LoVo (cell line): ENCODE results near the gene TES.
A peak's percentile ranks its signal among the peaks of the same experiment; 100 is the strongest.
"Not testable (repeated sequence)": the region's sequence is repeated elsewhere in the genome, so short reads cannot be mapped to it uniquely, and the experiment has no call there.

Experiments used
- DNase-seq: peaks from one replicate; pipeline ENCODE4 v3.0.0-alpha.2; 2016; ENCODE audit warnings: low spot score

TES gene

GRCh38 chr7:116223588-116223987 lies 13.2 kb downstream of the TES start:
- no peak for DNase-seq

- no peak for DNase-seq
These were observed 14.3 kb downstream of the TES start for GRCh38 chr7:116224492-116225098.

GRCh38 chr7:116225860-116226259 lies 15.5 kb downstream of the TES start:
- DNase-seq, result no peak

GRCh38 chr7:116226664-116227063 lies 16.3 kb downstream of the TES start:
- DNase-seq, result no peak

DNA sequence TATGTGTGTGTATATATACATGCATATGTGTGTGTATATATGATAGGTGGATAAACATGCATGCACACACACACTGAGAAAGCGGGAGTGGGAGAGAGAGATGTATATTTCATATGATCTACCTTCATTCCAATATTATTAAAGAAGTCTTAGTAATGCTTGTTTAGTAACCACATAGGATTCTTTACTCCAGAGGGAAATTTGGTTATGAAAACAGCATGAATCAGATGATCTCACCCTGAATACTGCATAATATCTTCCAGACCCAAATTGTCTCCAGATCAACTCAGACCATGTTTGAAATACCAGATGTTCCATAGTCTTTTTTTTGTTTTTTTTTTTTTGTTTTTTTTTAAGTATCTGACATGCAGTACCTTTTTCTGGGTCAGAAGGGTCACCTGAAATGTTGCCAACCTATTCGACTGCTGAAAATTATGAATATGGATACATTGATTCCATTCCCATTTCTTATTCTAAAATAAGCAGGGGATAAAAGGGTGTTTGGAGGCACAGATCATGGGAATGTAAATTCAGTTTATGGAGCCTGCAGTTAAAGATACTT lies 17.4 kb downstream of the TES start:
- DNase-seq, result no peak

GRCh38 chr7:116228241-116228640 lies 17.9 kb downstream of the TES start:
- DNase-seq, result no peak

DNA sequence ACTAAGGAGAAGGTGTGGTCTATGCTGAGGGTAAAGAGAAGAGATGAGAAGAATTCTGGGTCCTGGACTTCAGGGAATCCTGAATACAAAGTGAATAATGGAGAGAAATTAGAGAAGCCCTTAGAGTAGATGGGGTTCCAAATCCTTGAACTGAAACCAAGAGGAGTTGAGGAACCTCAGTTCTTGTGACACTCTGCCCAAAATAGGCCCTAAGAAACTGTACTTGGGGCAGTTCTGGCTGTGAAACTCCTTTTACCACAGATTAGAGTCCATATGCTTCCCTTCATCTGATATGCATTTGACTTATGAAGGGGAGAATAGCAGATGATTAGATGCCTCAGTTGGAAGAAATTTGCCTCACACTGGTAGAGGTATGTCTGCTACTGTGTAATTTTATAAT lies 19.0 kb downstream of the TES start:
- DNase-seq, result no peak

GRCh38 chr7:116230191-116231005 lies 20.1 kb downstream of the TES start:
- DNase-seq, result no peak

GRCh38 chr7:116231543-116231942 lies 21.2 kb downstream of the TES start:
- DNase-seq, result no peak

GRCh38 chr7:116231949-116232348 lies 21.6 kb downstream of the TES start:
- no peak for DNase-seq

- DNase-seq, result no peak
These were observed 22.0 kb downstream of the TES start for GRCh38 chr7:116232350-116232749.

DNA sequence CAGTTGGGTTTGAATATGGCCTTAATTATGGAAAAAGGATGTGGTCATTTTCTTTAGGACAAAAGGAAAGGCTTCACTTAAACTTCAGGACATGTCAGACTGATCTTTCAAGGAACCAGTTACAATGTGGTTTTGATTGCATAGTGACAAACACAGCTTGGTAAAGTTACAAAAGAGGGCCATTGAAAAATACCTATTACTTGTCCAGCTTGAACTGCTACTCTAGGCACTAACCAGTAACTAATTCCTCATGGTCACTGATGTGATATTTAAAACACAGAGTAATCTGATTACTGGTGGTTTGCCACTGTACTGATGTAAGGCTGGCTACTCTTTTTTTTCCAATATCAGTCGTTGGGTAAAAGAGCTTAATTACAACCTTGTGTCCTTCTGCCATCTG lies 22.6 kb downstream of the TES start:
- DNase-seq, result no peak

GRCh38 chr7:116234517-116235200 lies 24.3 kb downstream of the TES start:
- DNase-seq, result no peak

- no peak for DNase-seq
These were observed 25.0 kb downstream of the TES start for GRCh38 chr7:116235380-116235779.

DNA sequence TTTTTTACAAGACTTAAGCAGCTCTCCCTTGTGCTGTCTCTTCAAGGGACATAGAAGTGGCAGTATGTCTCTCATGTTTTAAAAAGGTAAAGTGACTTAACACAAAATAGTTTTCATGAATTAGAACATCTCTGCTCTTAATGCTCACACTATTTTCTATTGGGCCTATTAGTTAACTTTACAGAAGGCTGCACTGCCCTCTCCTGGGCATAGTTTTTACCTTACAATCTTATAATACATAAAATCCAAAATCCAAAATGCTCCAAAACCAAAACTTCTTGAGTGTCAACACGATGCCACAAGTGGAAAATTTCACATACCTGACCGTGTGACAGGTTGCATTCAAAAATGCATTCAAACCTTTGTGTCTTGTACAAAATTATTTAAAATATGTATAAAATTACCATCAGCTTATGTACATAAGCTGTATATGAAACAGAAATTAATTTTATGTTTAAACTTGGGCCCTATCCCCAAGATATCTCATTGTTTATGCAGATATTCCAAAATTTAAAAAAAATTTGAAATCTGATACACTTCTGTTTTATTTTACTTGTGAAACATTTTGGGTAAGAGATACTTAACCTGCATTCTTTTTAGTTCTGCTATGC lies 25.8 kb downstream of the TES start:
- DNase-seq, result peak; percentile 52

- no peak for DNase-seq
These were observed 28.7 kb downstream of the TES start for GRCh38 chr7:116239020-116239419.

DNA sequence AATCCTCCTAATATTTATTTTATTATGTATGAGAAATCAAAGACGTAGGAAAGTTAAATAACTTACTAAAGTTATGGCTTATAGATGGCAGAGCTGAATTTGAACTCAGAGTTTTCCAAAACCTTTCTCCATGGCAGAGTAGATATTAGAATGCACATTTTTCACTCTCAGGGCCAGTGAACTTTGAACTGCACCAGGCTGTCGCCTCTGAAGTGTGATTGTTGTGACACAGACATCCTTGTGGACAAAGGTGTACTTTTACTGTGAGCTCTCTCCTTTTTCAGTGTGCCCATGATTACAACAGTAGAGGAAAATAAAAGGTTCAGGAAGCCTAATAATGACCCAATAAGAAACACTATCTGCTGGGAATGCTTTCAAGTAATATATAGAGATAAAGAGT lies 29.1 kb downstream of the TES start:
- no peak for DNase-seq

DNA sequence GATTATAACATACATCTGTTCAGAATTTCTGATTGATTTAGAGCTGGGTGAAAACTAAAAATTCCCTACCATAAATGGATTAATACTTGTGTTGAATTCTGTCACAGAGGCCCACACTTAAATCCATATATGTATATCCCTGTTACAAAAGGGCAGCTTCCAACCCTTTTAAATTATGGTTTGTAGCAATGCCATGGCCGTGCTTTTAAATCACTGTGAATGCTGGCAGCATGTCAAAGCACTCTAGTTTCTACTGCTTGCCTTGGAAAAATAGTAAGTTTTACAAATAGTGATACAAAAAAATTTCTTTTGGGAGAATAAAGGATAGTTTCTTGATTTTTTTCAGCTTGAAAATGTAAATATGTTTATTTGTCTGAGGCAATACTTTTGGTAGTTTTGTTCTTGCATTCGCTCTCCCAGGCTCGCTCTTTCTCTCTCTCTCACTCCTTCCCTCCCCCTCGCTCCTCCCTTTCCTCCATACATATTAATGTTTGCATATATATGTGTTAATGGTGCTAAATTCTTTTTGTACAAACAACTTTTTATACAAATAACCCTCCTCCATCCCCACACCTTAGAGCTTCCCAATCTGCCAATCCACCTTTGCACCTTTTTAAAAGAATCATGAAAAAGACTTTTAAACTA lies 29.8 kb downstream of the TES start:
- DNase-seq, result no peak

DNA sequence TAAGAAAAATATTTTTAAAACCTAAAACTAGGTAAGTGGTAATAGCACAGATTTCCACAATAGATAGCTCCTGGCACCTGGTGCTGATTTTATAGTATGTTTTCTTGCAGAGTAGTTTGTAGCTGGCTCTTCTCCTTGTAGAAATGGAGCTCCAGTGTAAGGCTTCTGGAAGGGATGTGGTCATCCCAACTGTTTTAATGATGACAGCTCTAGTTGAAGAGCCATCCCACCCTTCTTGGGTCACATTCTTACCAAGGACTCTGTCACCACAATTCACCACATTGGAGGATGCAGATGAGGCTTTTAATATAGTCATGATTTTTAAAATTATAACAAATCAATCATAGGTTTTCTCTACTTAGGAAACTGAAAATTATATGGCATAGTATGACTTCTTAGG lies 31.0 kb downstream of the TES start:
- DNase-seq, result no peak

DNA sequence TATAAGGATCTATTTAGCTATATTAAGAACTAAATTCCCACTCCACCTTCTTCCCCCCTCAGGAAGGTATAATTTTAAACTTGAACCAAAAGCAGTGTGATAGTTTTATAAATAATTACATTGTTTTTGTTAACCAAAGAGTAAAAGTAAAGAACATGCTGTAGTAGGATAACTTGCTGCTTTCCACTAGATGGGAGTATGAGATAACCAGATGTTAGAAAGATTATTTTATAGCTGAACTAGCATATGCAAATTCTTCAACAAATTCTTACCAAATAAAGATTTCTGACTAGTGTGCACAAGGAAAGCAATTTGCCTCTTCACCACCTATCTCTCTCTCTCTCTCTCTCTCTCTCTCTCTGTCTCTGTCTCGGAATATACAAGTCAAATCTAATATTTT lies 31.8 kb downstream of the TES start:
- no peak for DNase-seq

DNA sequence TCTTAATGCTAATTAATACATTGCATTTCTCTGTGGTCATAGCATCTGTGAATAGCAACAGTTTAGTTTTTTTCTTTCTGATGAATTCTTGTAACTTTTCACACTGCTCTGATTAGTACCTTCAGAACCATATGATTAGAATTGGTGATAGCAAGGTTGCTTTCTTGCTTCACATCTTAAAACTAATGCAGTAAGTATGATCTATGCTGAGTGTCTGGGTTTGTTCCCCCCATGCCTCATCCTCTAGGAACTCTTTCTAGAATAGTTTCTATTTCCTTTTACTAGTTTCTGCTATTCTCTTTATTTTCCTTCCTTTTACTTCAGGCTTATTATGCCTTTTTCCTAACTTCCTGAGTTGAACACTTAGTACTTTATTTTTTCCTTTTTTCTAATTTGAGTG lies 32.4 kb downstream of the TES start:
- no peak for DNase-seq

- not testable (repeated sequence) for DNase-seq
These were observed 34.5 kb downstream of the TES start for GRCh38 chr7:116244803-116245202.
